DOHH2 (cell line): ENCODE data around the gene SIDT2.

Experiments
- H3F3A ChIP-seq: fragments of 200-600 bp; sonication (generic), shearing (Covaris generic); 2 replicates; pipeline ENCODE4 v1.6.0; 2016; ENCODE audit warnings: antibody characterized with exemption, mild to moderate bottlenecking; ENCODE audit not compliant: control insufficient read depth, insufficient read depth
- H3K27ac ChIP-seq: fragments of 200-600 bp; sonication (generic); 2 replicates; pipeline ENCODE4 v1.5.1; 2014; ENCODE audit warnings: low read depth, mild to moderate bottlenecking, low read length, moderate library complexity
- H3K27me3 ChIP-seq: fragments of 200-600 bp; sonication (generic); 2 replicates; pipeline ENCODE4 v1.6.1; 2014; ENCODE audit warnings: mild to moderate bottlenecking, low read length, mixed read lengths; ENCODE audit not compliant: control insufficient read depth
- H3K36me3 ChIP-seq: fragments of 200-600 bp; sonication (generic); 2 replicates; pipeline ENCODE4 v1.6.1; 2014; ENCODE audit warnings: mild to moderate bottlenecking, low read length, moderate library complexity, mixed read lengths; ENCODE audit not compliant: control insufficient read depth
- H3K4me1 ChIP-seq: fragments of 200-600 bp; sonication (generic); 2 replicates; pipeline ENCODE4 v1.6.1; 2014; ENCODE audit warnings: mild to moderate bottlenecking, low read length, mixed read lengths; ENCODE audit not compliant: control insufficient read depth
- H3K4me2 ChIP-seq: fragments of 200-600 bp; sonication (generic); 2 replicates; pipeline ENCODE4 v1.6.0; 2014; ENCODE audit warnings: mild to moderate bottlenecking, low read length, moderate library complexity
- H3K4me3 ChIP-seq: fragments of 200-600 bp; sonication (generic); 2 replicates; pipeline ENCODE4 v1.5.1; 2014; ENCODE audit warnings: mild to moderate bottlenecking, low read length, mixed read lengths
- H3K79me2 ChIP-seq: fragments of 200-600 bp; sonication (generic); 2 replicates; pipeline ENCODE4 v1.6.1; 2014; ENCODE audit warnings: mild to moderate bottlenecking, low read length, mixed read lengths; ENCODE audit not compliant: control insufficient read depth
- H3K9me2 ChIP-seq: fragments of 200-600 bp; sonication (generic); replicated peaks from 2 replicates; pipeline ENCODE4 v1.6.1; 2014; ENCODE audit warnings: mild to moderate bottlenecking, low read length, mixed read lengths; ENCODE audit not compliant: control insufficient read depth
- H3K9me3 ChIP-seq: fragments of 200-600 bp; sonication (generic); 2 replicates; pipeline ENCODE4 v1.6.1; 2014; ENCODE audit warnings: antibody characterized with exemption, low read length, mixed read lengths; ENCODE audit not compliant: control insufficient read depth, insufficient read depth
- H4K20me1 ChIP-seq: fragments of 200-600 bp; sonication (generic); 2 replicates; pipeline ENCODE4 v1.6.0; 2014; ENCODE audit warnings: low read depth, mild to moderate bottlenecking, antibody characterized with exemption, low read length, moderate library complexity; ENCODE audit not compliant: control insufficient read depth, insufficient read depth
- CTCF ChIP-seq: fragments of 200-600 bp; sonication (generic); IDR thresholded peaks from one replicate; pipeline ENCODE4 v1.5.1; 2014; ENCODE audit warnings: antibody characterized with exemption, mild to moderate bottlenecking, low read depth, low read length; ENCODE audit not compliant: poor library complexity, severe bottlenecking
- EZH2phosphoT487 ChIP-seq: fragments of 200-600 bp; sonication (generic); IDR thresholded peaks from 2 replicates; pipeline ENCODE4 v1.6.1; 2017; ENCODE audit warnings: borderline replicate concordance, mild to moderate bottlenecking, antibody characterized with exemption, low read length, moderate library complexity, mixed read lengths

Gene SIDT2

GRCh38 chr11:117160826-117161225, 17.7 kb upstream of the SIDT2 start:
- Histone ChIP-seq H3K27ac (no peak overlapping the region), H3K27me3 (no peaks in the 10 kb centered on the region), H3F3A (peaks cover 6% of the 10 kb centered on the region), H3K4me2 (no peak overlapping the region), H3K9me3 (no peaks in the 10 kb centered on the region), H3K79me2 (peaks cover 45% of the 10 kb centered on the region), H4K20me1 (peaks cover 4% of the 10 kb centered on the region; the same call in 1 of the 2 replicates), H3K36me3 (peaks cover 81% of the 10 kb centered on the region), H3K4me3 (no peak overlapping the region), H3K4me1 (0 out of 2 replicates have a peak, but pooled peaks cover 1% of the 10 kb centered on the region), H3K9me2 (no peaks in the 10 kb centered on the region)
- TF ChIP-seq EZH2phosphoT487, result no peak

GRCh38 chr11:117166491-117166890, 12.1 kb upstream of the SIDT2 start:
- Histone ChIP-seq H3K79me2 (0 out of 2 replicates have a peak, but pooled peaks cover 3% of the 10 kb centered on the region), H3K36me3 (peaks cover 89% of the 10 kb centered on the region), H3F3A (0 out of 2 replicates have a peak, but pooled peaks cover 2% of the 10 kb centered on the region), H4K20me1 (no peaks in the 10 kb centered on the region), H3K9me3 (no peaks in the 10 kb centered on the region), H3K27me3 (no peaks in the 10 kb centered on the region), H3K4me2 (no peak overlapping the region), H3K4me3 (no peak overlapping the region), H3K9me2 (no peaks in the 10 kb centered on the region), H3K27ac (no peak overlapping the region), H3K4me1 (no peaks in the 10 kb centered on the region)
- TF ChIP-seq CTCF (no peak), EZH2phosphoT487 (no peak)

GRCh38 chr11:117169736-117170135, 8.8 kb upstream of the SIDT2 start:
- Histone ChIP-seq H3F3A (peaks cover 6% of the 10 kb centered on the region), H3K27ac (no peak overlapping the region), H3K9me3 (no peaks in the 10 kb centered on the region), H3K4me1 (no peaks in the 10 kb centered on the region), H3K27me3 (no peaks in the 10 kb centered on the region), H3K36me3 (peaks cover 64% of the 10 kb centered on the region), H3K4me2 (no peak overlapping the region), H4K20me1 (no peaks in the 10 kb centered on the region), H3K4me3 (no peak overlapping the region), H3K9me2 (no peaks in the 10 kb centered on the region), H3K79me2 (no peaks in the 10 kb centered on the region)
- TF ChIP-seq EZH2phosphoT487 (no peak), CTCF (no peak)

GRCh38 chr11:117170210-117170609, 8.3 kb upstream of the SIDT2 start:
- H3K36me3 ChIP-seq, result peaks cover 62% of the 10 kb centered on the region

More at GRCh38 chr11:117170210-117170609, 8.3 kb upstream of the SIDT2 start:
- Histone ChIP-seq H3K27me3 (no peaks in the 10 kb centered on the region), H4K20me1 (no peaks in the 10 kb centered on the region), H3F3A (peaks cover 6% of the 10 kb centered on the region), H3K9me3 (no peaks in the 10 kb centered on the region), H3K27ac (no peak overlapping the region), H3K9me2 (no peaks in the 10 kb centered on the region), H3K79me2 (no peaks in the 10 kb centered on the region), H3K4me2 (no peak overlapping the region), H3K4me3 (no peak overlapping the region), H3K4me1 (no peaks in the 10 kb centered on the region)
- TF ChIP-seq EZH2phosphoT487 (no peak), CTCF (no peak)
